ENCODE results near the gene OTUB1.
"Not testable (repeated sequence)": the region's sequence is repeated elsewhere in the genome, so short reads cannot be mapped to it uniquely, and the experiment has no call there.

OTUB1 gene

DNA sequence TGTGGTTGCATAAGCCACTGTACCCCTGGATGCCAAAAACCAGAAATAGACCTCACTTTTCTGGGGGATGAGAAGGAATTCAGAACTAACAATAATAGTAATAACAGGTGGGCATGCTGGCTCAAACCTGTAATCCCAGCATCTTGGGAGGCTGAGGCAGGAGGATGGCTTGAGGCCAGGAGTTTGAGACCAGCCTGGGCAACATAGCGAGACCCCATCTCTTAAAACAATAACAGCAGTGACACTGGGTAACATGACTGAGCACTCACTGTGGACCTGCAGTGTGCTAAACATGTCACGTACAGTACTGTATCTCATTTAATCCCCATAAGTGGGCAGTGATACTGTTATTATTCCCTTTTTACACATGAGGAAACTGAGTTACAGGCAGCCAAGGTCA, 59.5 kb downstream of the OTUB1 start:
- H3K4me3 ChIP-seq = no peak overlapping the region

DNA sequence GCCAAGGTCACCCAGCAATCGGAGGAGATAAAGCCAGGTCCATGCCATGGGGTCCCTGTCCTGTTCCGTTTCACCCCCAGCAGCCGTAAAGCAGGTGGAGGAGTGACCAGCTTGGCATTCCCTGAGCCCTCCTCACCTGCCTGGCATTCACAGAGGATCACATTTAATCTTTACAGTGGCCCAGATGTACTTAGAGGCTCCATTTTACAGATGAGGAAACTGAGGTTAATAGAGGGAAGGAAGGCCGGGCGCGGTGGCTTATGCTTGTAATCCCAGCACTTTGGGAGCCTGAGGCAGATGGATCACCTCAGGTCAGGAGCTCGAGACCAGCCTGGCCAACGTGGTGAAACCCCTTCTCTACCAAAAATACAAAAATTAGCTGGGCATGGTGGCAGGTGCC, 61.1 kb downstream of the OTUB1 start:
- not testable (repeated sequence) for DNase-seq (ENCODE audit: low spot score)

More for the DNA sequence above, 59.5 kb downstream of the OTUB1 start:
- no peak overlapping the region for H3K27ac ChIP-seq
- TF ChIP-seq, protein P1, sequence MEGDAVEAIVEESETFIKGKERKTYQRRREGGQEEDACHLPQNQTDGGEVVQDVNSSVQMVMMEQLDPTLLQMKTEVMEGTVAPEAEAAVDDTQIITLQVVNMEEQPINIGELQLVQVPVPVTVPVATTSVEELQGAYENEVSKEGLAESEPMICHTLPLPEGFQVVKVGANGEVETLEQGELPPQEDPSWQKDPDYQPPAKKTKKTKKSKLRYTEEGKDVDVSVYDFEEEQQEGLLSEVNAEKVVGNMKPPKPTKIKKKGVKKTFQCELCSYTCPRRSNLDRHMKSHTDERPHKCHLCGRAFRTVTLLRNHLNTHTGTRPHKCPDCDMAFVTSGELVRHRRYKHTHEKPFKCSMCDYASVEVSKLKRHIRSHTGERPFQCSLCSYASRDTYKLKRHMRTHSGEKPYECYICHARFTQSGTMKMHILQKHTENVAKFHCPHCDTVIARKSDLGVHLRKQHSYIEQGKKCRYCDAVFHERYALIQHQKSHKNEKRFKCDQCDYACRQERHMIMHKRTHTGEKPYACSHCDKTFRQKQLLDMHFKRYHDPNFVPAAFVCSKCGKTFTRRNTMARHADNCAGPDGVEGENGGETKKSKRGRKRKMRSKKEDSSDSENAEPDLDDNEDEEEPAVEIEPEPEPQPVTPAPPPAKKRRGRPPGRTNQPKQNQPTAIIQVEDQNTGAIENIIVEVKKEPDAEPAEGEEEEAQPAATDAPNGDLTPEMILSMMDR (IDR thresholded peaks at IDR 0.05) = no peak
- DNase-seq (ENCODE audit: low spot score) = no peak

More for the DNA sequence above, 61.1 kb downstream of the OTUB1 start:
- H3K4me3 ChIP-seq, H3K27ac ChIP-seq: not testable (repeated sequence)

Data from coronary artery (tissue), 2 donors.